HG02973 (cell line): ENCODE results near the gene INS.

Source experiments
- ATAC-seq: cut with Tn5 transposase; IDR thresholded peaks from one replicate; pipeline ENCODE4 v1.9.1; 2021; ENCODE audit warnings: moderate library complexity; ENCODE audit not compliant: unreplicated experiment

The INS gene

DNA sequence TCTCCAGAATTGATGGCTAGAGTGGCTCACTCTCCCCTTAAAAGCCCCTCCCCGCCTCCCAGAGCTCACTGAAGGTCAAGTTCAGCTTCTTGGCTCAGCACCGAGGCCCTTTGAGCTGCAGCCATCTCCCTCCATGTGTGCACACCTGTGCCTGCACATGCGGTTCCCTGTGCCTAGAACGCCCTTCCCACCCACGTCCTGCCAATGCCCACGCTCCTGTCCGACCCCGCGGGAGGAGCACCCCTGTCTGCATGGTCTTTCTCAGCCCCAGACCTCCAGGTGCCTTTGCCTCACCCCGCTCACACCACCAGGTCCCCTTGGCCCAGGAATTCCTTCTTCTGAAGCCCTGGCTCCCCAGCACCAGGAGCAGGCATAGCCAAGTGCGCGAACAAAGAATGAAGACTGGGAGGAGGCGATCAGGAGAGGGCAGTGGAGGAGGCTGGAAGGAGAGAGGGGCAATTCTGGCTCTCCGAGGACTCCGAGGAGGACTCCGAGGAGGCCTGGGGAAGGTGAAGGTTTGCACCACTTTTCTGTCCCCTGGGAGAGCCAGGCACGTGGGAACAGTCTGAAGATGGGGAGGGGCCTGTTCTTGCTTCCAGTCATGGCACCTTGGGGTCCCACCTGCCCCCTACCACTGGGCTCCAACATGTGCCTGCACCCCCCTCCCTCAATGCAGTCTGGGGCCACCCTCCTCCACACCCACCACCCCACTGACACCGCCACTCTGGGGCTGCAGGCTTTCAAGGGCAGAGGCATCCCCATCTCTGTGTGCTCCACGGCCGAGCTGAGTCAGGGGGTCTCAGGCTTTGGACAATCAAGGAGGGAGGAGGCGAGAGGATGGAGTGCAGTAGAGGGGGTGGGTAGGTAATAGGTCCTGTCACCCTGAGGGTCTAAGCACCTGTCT is 39.5 kb downstream of the INS start:
- no peak for ATAC-seq

DNA sequence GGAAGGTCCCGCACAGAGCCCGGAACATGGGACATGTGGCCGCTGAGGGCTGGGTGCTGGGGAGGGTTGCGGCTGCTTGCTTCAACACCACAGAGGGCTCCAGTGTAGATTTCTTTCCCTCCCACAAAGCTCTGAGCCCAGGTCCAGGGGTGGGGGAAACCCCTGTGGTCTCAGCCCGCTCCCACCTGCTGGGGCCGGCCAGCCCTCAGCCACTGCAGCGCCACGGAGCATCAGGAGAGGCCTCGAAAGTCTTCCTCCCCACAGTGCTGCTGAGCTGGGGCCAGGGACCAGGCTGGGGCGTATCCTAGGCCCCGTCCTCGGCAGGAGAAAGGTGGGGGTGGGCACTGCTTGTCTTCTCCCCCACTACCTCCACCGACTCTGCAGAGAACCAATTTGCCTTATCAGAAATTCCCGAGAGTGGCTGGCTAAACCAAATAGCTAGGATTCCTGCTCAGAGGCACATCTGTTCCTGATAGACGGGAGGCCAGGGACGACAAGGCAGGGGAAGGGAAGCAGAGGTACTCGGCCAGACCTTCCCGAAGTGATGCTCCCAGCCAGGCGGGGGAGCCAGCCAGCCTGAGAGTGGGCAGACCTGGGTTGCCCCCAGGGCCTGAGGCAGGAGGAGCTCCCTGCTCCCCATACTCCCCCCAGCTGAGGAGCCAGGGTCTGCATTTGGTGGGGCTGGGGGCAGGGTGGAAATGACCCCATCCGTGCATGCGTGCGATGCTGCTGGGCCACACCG is 40.5 kb downstream of the INS start:
- no peak for ATAC-seq

DNA sequence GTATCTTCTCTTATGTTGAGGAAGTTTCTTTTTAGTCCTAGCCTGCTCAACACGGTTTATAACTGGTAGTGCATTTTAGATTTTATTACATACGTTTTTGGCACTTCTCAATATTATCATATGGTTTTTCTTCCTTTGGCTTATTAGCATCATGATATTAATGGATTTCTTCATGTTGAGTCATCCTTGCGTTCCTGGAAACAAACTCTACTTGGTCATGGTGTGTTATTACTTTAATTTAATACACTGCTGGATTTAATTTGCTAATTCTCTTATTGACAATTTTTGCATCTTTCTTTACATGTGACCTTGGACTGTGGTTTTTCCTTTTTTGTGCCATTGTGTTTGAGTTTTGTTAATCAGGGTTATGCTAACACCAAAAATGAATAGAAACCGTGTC is 42.3 kb downstream of the INS start:
- no peak for ATAC-seq

DNA sequence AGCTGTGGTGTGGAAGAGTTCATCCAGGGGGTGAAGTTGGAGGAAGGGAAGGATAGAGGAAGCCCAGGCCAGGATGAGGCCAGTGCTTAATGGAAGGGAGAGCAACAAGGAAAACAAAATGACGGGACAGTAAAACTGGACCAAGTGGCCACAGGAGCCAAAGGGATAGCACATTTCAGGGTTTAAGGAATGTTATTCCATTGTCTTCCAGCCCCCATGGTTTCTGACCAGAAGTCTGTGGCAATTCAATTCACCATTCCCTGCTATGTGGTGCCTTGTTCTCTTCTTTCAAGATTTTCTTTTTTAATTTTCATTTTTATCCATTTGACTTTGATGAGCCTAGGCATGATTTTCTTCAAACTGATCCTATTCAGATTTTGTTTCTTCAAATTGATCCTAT is 44.3 kb downstream of the INS start:
- ATAC-seq = no peak

DNA sequence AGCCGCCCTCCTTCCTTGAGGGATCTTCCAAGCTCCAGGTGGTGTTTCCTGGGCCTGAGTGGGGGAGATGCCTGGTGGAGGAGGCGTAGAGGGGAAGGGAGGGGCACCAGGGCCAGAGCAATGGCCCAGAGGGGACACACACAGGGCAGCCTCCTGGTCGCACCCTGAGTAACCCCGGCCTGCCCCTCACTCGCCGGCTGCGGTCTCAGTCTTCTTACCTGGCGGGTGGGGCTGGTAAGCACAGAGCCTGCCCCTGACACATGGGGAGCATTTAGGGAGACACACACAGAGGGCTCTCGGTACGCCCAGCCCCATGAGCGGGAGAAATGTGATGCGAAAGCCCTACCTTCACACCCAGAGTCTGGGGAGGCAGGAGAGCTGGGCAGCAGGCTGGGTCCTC is 45.7 kb downstream of the INS start:
- no peak for ATAC-seq

DNA sequence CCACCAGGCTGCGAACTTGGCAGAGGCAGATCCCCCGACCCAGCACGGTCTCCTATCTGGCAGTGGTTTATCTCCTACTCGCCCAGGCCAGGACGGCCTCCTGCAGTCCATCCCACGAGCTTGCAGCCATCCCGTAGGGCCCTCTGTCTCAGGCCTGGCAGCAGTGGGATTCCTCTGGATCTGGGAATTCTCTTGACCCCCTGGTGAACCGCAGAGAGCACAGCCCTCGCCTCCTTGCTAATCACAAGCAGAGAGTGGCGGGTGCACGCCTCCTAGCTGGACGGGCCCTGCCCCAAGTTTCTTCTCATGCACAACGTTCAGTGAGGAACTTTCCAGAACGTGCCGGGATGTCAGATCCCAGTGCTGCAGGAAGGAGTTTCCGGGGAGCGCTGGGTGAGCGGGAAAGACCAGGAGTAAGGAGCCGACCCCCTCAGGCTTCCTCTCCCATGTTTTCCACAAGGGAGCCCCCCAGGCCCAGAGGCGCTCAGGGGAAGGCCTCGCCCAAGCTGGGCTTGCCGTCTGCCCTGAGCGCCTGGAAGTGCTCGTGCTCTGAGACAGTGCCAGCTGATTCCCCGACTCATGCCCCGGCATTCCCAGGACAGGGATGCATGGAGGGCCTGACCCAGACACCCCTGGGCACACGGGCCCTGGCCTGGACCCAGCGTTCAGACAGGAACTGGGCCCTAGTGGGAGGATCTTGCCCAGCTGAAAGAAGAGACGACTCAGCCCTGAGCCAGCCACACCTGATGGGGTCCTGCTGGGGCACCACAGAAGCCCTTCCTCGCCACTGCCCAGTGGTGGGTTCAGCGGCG is 46.4 kb downstream of the INS start:
- ATAC-seq = no peak

DNA sequence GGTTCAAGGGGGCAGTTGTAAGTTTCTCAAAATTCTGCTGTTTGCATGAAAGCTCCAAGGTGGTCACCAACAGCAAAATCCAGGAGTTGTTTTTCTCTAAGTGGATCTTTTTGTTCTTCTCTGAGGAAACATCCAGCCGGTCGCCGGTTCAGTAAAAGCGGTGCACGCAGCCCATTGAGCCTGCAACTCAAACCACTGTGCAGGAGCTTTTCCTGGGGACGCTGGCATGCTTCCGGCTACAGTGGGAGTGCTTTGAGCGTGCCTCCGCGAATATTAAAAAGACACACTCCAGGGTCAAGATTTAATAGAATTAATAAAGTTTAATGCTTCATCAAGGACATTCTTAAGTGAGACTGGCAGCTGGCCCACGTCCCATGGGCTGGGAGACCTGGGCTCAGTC is 47.2 kb downstream of the INS start:
- ATAC-seq = no peak

DNA sequence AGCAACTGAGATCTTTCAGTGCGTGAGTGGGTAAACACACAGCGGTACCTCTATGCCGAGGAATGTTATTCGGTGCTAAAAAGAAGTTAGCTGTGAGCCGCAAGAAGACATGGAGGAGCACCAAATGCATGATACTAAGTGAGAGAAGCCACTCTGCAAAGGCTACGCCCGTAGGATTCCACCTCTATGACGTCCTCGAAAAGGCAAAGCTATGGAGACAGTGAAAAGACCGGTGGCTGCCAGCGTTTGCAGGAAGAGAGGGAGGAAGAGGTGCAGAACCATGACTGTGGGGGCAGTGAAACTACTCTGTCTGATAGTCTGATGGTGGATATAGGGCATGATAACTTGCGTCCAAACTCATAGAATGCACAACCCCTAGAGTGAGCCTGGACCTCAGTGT is 50.5 kb downstream of the INS start:
- no peak for ATAC-seq
